Measurements from ENCODE around the gene LIMA1.
"Not testable (repeated sequence)": the region's sequence is repeated elsewhere in the genome, so short reads cannot be mapped to it uniquely, and the experiment has no call there.

The LIMA1 gene

GRCh38 chr12:50285253-50285652 is 1.9 kb upstream of the LIMA1 start:
- DNase-seq (ENCODE audit: low read depth): no peak

- DNase-seq (ENCODE audit: low read depth): no peak
These were observed 545 bp downstream of the LIMA1 start for GRCh38 chr12:50282721-50283228.

- no peak for DNase-seq (ENCODE audit: low read depth)
These were observed 3.8 kb downstream of the LIMA1 start for GRCh38 chr12:50279501-50279900.

- DNase-seq (ENCODE audit: low read depth): no peak
These were observed 6.2 kb downstream of the LIMA1 start for GRCh38 chr12:50276912-50277671.

- DNase-seq (ENCODE audit: low read depth): no peak
These were observed 7.3 kb downstream of the LIMA1 start for GRCh38 chr12:50276068-50276467.

GRCh38 chr12:50275556-50275955 is 7.8 kb downstream of the LIMA1 start:
- DNase-seq (ENCODE audit: low read depth): no peak

- DNase-seq (ENCODE audit: low read depth): not testable (repeated sequence)
These were observed 8.2 kb downstream of the LIMA1 start for GRCh38 chr12:50275127-50275526.

GRCh38 chr12:50271724-50272247 is 11.5 kb downstream of the LIMA1 start:
- no peak for DNase-seq (ENCODE audit: low read depth)

GRCh38 chr12:50268482-50268881 is 14.8 kb downstream of the LIMA1 start:
- no peak for DNase-seq (ENCODE audit: low read depth)

GRCh38 chr12:50265770-50266524 is 17.4 kb downstream of the LIMA1 start:
- no peak for DNase-seq (ENCODE audit: low read depth)

- no peak for DNase-seq (ENCODE audit: low read depth)
These were observed 19.5 kb downstream of the LIMA1 start for GRCh38 chr12:50263832-50264231.

GRCh38 chr12:50261654-50262053 is 21.7 kb downstream of the LIMA1 start:
- no peak for DNase-seq (ENCODE audit: low read depth)

GRCh38 chr12:50258167-50258551 is 25.2 kb downstream of the LIMA1 start:
- DNase-seq (ENCODE audit: low read depth): no peak

- no peak for DNase-seq (ENCODE audit: low read depth)
These were observed 25.8 kb downstream of the LIMA1 start for GRCh38 chr12:50257236-50258166.

- no peak for DNase-seq (ENCODE audit: low read depth)
These were observed 26.6 kb downstream of the LIMA1 start for GRCh38 chr12:50256761-50257160.

- no peak for DNase-seq (ENCODE audit: low read depth)
These were observed 30.2 kb downstream of the LIMA1 start for GRCh38 chr12:50252977-50253602.

GRCh38 chr12:50251619-50252252 is 31.6 kb downstream of the LIMA1 start:
- DNase-seq (ENCODE audit: low read depth): no peak

- no peak for DNase-seq (ENCODE audit: low read depth)
These were observed 33.7 kb downstream of the LIMA1 start for GRCh38 chr12:50249464-50250182.

- DNase-seq (ENCODE audit: low read depth): no peak
These were observed 34.4 kb downstream of the LIMA1 start for GRCh38 chr12:50248883-50249282.

GRCh38 chr12:50248411-50248810 is 34.9 kb downstream of the LIMA1 start:
- no peak for DNase-seq (ENCODE audit: low read depth)

Data from activated T-cell treated with anti-CD3 and anti-CD28 coated beads for 48 hours (primary cell).